ENCODE data around the gene TMA7B.

DNA sequence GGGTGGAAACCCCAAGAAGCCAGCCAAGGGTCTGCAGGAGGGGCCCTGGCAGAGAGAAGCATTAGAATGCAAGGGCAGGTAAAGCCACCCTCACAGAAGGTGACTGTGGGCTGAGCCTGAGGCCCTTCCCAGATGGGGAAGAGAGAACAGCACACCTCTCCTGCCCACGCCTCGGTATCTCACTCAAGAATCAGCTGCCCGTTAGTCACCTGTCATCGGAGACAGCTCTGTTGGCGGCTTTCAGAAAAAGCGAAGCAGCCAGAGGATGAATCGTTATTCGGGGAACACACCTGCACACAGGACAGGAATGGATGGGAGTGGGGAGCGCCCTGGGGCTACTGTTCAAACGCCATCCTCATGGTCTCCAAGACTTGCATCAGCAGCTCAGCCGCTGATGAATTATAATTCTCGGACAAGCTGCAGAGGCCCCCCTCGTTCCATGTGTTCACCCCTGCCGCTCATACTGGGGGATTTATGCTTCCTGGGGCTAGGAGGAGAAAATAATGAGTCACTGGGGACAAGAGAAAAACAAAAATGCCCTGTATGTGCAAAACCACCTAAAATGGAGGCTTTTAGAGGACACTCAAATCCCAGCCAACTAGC is 21.6 kb upstream of the TMA7B start:
- TF ChIP-seq, protein P1, sequence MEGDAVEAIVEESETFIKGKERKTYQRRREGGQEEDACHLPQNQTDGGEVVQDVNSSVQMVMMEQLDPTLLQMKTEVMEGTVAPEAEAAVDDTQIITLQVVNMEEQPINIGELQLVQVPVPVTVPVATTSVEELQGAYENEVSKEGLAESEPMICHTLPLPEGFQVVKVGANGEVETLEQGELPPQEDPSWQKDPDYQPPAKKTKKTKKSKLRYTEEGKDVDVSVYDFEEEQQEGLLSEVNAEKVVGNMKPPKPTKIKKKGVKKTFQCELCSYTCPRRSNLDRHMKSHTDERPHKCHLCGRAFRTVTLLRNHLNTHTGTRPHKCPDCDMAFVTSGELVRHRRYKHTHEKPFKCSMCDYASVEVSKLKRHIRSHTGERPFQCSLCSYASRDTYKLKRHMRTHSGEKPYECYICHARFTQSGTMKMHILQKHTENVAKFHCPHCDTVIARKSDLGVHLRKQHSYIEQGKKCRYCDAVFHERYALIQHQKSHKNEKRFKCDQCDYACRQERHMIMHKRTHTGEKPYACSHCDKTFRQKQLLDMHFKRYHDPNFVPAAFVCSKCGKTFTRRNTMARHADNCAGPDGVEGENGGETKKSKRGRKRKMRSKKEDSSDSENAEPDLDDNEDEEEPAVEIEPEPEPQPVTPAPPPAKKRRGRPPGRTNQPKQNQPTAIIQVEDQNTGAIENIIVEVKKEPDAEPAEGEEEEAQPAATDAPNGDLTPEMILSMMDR (IDR thresholded peaks at IDR 0.05 in 4 of 5, conservative IDR thresholded peaks at IDR 0.05 in 1 of 5), result no peak
- no peak for TF ChIP-seq POLR2A (IDR thresholded peaks at IDR 0.05)

Data from gastrocnemius medialis (tissue), 4 donors.